Tibial nerve (tissue), 4 donors: Measurements from ENCODE around the gene CRYGN. TPM values are rescaled to one million over a fixed set of nuclear protein-coding genes. Genes with fewer than 3 reads are reported as not detected.

Source experiments
- DNase-seq, 2 donors: peaks; one replicate each; pipeline ENCODE4 v3.0.0-alpha.2; 2019; ENCODE audit warnings: low spot score in 2 of 2
- H3K27ac ChIP-seq, 4 donors: fragments of 200-600 bp; sonication (generic) in 3 of 4; one replicate each; pipeline ENCODE4 v1.5.1; 2017 to 2019; ENCODE audit warnings: mild to moderate bottlenecking in 1 of 4
- H3K27me3 ChIP-seq, 2 donors: fragments of 200-600 bp; sonication (generic) in 1 of 2; one replicate each; pipeline versions ENCODE4 v1.5.1 to v1.6.0; 2017 to 2019
- H3K36me3 ChIP-seq, 3 donors: fragments of 200-600 bp; sonication (generic); one replicate each; pipeline ENCODE4 v1.5.1; 2018 to 2019
- H3K4me1 ChIP-seq, 4 donors: fragments of 200-600 bp; sonication (generic) in 3 of 4; one replicate each; pipeline ENCODE4 v1.5.1; 2017 to 2019
- H3K4me3 ChIP-seq, 4 donors: fragments of 200-600 bp; sonication (generic) in 3 of 4; one replicate each; pipeline ENCODE4 v1.5.1; 2017 to 2019; ENCODE audit warnings: mild to moderate bottlenecking in 1 of 4, moderate library complexity in 1 of 4
- H3K9me3 ChIP-seq, 4 donors: fragments of 200-600 bp; sonication (generic) in 3 of 4; one replicate each; pipeline ENCODE4 v1.5.1; 2017 to 2019
- EP300 ChIP-seq, 2 donors: sonication (generic); formaldehyde crosslinking; IDR thresholded peaks; one replicate each; pipeline ENCODE4 v1.6.1; 2017; ENCODE audit warnings: antibody characterized with exemption in 2 of 2, mild to moderate bottlenecking in 1 of 2
- POLR2A ChIP-seq, 2 donors: fragments of 450-650 bp; IDR thresholded peaks; one replicate each; pipeline ENCODE4 v1.6.1; 2017; ENCODE audit warnings: antibody characterized with exemption in 2 of 2, mild to moderate bottlenecking in 2 of 2, moderate library complexity in 2 of 2
- WGBS, 2 donors: methylation state at CpG; one replicate each; pipeline ENCODE4 v1.1.5; 2018; 5-methylcytosine and 5-hydroxymethylcytosine counted together
- total RNA-seq, 4 donors: library from RNA; depleted of rRNA; stranded (reverse); fragments of >200 nt; gene quantifications; one replicate each; pipeline ENCODE4 v1.1.0, GENCODE V29; 2016
- TF ChIP-seq, protein P1 (sequence below), 5 experiments: fragments of 200-600 bp in 3 of 5; fragments of 450-650 bp in 2 of 5; sonication (generic) in 3 of 5; IDR thresholded peaks; one replicate each; pipeline ENCODE4 v1.5.1; 2016 to 2019; ENCODE audit warnings: antibody characterized with exemption in 5 of 5, mild to moderate bottlenecking in 3 of 5, moderate library complexity in 2 of 5

Gene CRYGN
- total RNA-seq, 4 donors from 2014 or later: 0.59 to 1.5 (median 0.87) TPM; not detected in 1

DNA sequence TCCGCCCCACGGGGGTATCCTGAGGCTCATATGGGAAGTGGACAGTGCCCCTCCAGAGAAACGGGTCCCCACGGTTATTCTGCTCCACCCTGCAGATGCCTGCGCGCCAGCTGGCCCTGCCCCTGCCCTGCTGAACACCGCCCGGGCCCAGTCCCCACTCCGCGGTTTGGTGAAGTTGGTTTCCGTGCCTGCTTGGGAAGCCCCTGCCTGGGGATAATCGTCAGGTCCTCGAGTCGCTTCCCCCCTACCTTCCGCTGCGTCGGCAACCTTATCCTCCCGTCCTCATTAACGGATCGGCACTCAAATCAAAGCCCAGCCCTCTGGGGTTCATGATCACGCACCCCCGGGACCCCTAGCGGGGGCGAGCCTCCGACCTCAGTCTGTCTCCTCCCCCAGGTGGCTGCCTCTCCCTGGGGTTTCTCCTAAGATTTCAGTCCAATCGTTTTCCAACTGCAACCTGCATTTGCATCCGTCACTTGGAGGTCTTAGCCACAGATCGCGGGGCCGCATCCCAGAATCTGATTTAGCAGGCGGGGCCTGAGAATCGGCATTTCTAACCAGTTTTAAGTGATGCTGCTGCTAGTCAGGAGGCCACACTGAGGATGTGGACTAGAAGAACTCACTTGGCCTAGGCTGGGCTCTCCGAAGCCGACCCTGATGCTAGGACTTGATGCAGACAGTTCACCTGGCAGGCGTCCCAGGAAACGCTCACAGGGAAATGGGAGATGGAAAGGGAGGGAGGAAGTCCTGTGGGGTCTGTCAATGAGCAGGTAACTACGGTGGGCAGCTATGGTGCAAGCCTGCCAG is 57.7 kb downstream of the CRYGN start:
- H3K4me1 ChIP-seq: peaks cover 0 to 25% (median 4%) of the 10 kb centered on the region in 4 donors
- no peak for DNase-seq
- no peak overlapping the region for H3K27ac ChIP-seq
- peaks cover 0 to 15% of the 10 kb centered on the region in 2 donors for H3K27me3 ChIP-seq
- peak overlapping the region in 2 of 4 donors; percentile 26 to 28 for H3K4me3 ChIP-seq
- TF ChIP-seq EP300 (IDR thresholded peaks at IDR 0.05): no peak
- no peak for TF ChIP-seq POLR2A (IDR thresholded peaks at IDR 0.05)
- TF ChIP-seq, protein P1, sequence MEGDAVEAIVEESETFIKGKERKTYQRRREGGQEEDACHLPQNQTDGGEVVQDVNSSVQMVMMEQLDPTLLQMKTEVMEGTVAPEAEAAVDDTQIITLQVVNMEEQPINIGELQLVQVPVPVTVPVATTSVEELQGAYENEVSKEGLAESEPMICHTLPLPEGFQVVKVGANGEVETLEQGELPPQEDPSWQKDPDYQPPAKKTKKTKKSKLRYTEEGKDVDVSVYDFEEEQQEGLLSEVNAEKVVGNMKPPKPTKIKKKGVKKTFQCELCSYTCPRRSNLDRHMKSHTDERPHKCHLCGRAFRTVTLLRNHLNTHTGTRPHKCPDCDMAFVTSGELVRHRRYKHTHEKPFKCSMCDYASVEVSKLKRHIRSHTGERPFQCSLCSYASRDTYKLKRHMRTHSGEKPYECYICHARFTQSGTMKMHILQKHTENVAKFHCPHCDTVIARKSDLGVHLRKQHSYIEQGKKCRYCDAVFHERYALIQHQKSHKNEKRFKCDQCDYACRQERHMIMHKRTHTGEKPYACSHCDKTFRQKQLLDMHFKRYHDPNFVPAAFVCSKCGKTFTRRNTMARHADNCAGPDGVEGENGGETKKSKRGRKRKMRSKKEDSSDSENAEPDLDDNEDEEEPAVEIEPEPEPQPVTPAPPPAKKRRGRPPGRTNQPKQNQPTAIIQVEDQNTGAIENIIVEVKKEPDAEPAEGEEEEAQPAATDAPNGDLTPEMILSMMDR (IDR thresholded peaks at IDR 0.05): no peak
- H3K36me3 ChIP-seq: peaks cover 0 to 60% (median 0%) of the 10 kb centered on the region in 3 donors
- WGBS, 2 donors: 55 to 58% methylated on average over 31 to 37 of the region's 37 CpGs
- H3K9me3 ChIP-seq: no peaks in the 10 kb centered on the region

DNA sequence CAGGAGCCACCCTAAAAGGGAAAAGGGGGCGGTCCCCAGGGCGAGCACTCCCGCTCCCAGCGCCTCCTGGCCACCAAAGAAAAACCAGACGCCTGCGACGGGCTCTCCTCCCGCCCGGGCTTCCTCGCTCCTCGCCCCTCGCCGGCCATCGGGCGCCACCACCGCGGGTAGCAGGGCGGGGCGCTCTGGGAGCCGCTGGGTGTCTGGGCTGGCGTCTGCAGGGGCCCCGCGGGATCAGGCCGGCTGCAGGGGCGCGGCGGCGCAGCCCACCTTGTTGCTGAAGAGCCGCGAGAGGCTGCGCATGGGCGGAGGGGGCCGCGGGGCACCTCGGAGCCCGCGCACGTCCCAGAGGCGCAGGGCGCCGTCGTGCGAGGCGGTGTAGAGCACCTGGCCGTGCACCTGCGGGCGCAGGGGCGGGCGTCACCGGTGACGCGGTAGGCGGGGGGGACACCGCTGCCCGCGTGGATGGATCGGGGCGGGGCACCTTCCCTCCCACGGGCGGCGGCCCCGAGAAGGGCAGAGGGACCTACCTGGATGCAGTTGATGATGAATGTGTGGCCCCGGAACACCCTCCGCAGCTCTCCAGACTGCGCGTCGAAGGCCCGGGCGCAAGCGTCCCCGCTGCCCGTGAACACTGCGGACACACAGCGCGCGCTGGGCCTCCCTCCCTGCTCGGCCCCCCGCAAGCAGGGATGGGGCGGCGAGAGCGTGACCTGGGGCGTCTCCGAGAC is 58.4 kb downstream of the CRYGN start:
- Histone ChIP-seq H3K4me3 (peak overlapping the region in 2 of 4 donors; percentile 26 to 28), H3K4me1 (peaks cover 0 to 17% (median 4%) of the 10 kb centered on the region in 4 donors), H3K9me3 (no peaks in the 10 kb centered on the region), H3K36me3 (peaks cover 0 to 68% (median under 1%) of the 10 kb centered on the region in 3 donors), H3K27me3 (peaks cover 0 to 15% of the 10 kb centered on the region in 2 donors), H3K27ac (no peak overlapping the region)
- TF ChIP-seq POLR2A (IDR thresholded peaks at IDR 0.05): no peak
- TF ChIP-seq, protein P1 (IDR thresholded peaks at IDR 0.05): no peak
- no peak for TF ChIP-seq EP300 (IDR thresholded peaks at IDR 0.05)
- no peak for DNase-seq
- 44 to 48% methylated on average over 50 to 60 of the region's 83 CpGs for WGBS, 2 donors

DNA sequence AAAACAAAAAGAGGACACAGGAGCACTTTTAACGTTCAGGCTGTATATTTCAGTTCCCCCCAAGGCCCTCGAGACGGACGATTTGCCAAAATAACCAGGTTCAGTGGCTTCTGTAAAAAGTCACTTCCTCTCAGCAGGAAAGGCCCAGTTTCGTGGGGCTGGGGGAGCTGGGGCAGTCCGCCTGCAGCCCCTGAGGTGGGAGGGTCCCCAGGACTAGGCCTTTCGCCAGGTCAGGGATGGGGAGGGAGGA is 58.9 kb downstream of the CRYGN start:
- DNase-seq: no peak
- Histone ChIP-seq H3K9me3 (no peaks in the 10 kb centered on the region), H3K27ac (no peak overlapping the region), H3K27me3 (peaks cover 0 to 15% of the 10 kb centered on the region in 2 donors), H3K36me3 (peaks cover 0 to 72% (median 5%) of the 10 kb centered on the region in 3 donors), H3K4me3 (peak overlapping the region in 2 of 4 donors; percentile 26 to 28), H3K4me1 (peaks cover 0 to 14% (median 4%) of the 10 kb centered on the region in 4 donors)
- 52 to 69% methylated on average over 7 of the region's 7 CpGs for WGBS, 2 donors
- TF ChIP-seq, protein P1 (IDR thresholded peaks at IDR 0.05): no peak
- TF ChIP-seq POLR2A (IDR thresholded peaks at IDR 0.05) (no peak), EP300 (IDR thresholded peaks at IDR 0.05) (no peak)

DNA sequence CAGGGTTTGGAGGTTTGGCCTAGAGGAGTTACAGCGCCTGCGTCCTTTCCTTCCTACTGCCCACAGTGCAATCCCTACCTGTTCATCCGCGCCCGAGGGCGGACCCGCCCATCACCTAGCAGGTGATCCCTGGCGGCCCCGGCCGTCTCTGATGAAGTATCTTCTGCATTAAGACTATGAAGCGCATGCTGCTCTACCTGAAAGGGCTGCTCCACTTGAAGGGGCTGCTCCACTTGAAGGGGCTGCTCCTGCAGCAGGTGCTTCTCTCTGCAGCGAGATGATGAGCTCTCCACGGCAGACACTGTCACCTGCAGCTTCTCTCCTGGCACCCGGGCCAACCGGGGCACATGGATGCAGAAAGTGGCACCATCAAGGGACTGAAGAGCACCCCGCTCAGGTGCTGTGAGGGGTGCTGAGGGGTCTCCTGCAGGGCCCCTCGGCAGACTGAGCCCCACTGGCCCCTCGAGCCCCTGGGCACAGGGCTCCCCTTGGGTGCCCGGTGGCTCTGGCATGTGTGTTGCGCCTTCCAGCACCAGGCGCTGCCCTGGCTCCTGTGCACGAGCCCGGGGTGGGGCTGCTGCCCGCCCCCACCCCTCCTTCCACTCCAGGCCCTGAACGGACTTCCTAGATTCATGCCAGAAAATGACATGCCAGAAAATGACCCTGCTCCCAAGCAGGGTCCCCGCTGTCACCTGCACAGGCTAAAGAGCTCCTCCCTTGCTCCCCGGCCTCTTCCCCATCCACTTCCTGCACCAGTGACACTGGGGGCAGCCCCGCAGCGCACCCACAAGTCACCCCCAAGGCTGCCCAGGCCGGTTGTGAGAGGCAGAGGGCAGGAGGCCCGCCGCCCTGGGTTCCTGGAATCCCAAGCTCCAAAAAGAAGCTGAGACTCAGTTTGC is 59.5 kb downstream of the CRYGN start:
- no peak for TF ChIP-seq EP300 (IDR thresholded peaks at IDR 0.05)
- TF ChIP-seq, protein P1 (IDR thresholded peaks at IDR 0.05): no peak
- no peak for TF ChIP-seq POLR2A (IDR thresholded peaks at IDR 0.05)
- WGBS, 2 donors: 86 to 90% methylated on average over 16 to 26 of the region's 32 CpGs
- H3K27ac ChIP-seq: no peak overlapping the region
- no peak overlapping the region for H3K4me3 ChIP-seq
- DNase-seq: no peak
- peaks cover 0 to 14% (median 4%) of the 10 kb centered on the region in 4 donors for H3K4me1 ChIP-seq
- peaks cover 0 to 73% (median 8%) of the 10 kb centered on the region in 3 donors for H3K36me3 ChIP-seq
- H3K9me3 ChIP-seq: no peaks in the 10 kb centered on the region
- peaks cover 0 to 15% of the 10 kb centered on the region in 2 donors for H3K27me3 ChIP-seq
